MM.1S (cell line): Measurements from ENCODE around the gene C2CD2L.
A peak's percentile ranks its signal among the peaks of the same experiment; 100 is the strongest.

Experiments
- EZH2 ChIP-seq: fragments of 300-600 bp; sonication (generic); optimal IDR thresholded peaks from 2 replicates; pipeline ENCODE3; 2017; ENCODE audit warnings: low read depth, mild to moderate bottlenecking, antibody characterized with exemption, low read length, mixed read lengths
- EZH2phosphoT487 ChIP-seq: fragments of 300-600 bp; sonication (generic); IDR thresholded peaks from 2 replicates; pipeline ENCODE4 v1.6.1; 2018; ENCODE audit warnings: antibody characterized with exemption, low read length
- TF ChIP-seq, protein P1 (sequence below): fragments of 300-600 bp; sonication (generic); IDR thresholded peaks from 2 replicates; pipeline ENCODE4 v1.5.1; 2016; ENCODE audit warnings: antibody characterized with exemption, low read length, mixed read lengths

- TF ChIP-seq EZH2 (no peak), EZH2phosphoT487 (no peak)
- TF ChIP-seq, protein P1, sequence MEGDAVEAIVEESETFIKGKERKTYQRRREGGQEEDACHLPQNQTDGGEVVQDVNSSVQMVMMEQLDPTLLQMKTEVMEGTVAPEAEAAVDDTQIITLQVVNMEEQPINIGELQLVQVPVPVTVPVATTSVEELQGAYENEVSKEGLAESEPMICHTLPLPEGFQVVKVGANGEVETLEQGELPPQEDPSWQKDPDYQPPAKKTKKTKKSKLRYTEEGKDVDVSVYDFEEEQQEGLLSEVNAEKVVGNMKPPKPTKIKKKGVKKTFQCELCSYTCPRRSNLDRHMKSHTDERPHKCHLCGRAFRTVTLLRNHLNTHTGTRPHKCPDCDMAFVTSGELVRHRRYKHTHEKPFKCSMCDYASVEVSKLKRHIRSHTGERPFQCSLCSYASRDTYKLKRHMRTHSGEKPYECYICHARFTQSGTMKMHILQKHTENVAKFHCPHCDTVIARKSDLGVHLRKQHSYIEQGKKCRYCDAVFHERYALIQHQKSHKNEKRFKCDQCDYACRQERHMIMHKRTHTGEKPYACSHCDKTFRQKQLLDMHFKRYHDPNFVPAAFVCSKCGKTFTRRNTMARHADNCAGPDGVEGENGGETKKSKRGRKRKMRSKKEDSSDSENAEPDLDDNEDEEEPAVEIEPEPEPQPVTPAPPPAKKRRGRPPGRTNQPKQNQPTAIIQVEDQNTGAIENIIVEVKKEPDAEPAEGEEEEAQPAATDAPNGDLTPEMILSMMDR = peak; percentile 33
These were observed 48.8 kb downstream of the C2CD2L start for GRCh38 chr11:119155733-119156492.
